Activated naive CD8-positive, alpha-beta T cell (primary cell): ENCODE results near the gene SLC41A3.
"Not testable (repeated sequence)": the region's sequence is repeated elsewhere in the genome, so short reads cannot be mapped to it uniquely, and the experiment has no call there.

Source experiments
- H3K27ac Mint-ChIP-seq: one replicate; pipeline ENCODE4 v1.8.0; 2021; ENCODE audit warnings: mixed read lengths
- H3K27me3 Mint-ChIP-seq: one replicate; pipeline ENCODE4 v1.8.0; 2021; ENCODE audit warnings: mixed read lengths
- H3K36me3 Mint-ChIP-seq: one replicate; pipeline ENCODE4 v1.8.0; 2021; ENCODE audit warnings: mixed read lengths
- H3K4me1 Mint-ChIP-seq: one replicate; pipeline ENCODE4 v1.8.0; 2021; ENCODE audit warnings: low read depth, mixed read lengths
- H3K4me3 Mint-ChIP-seq: one replicate; pipeline ENCODE4 v1.8.0; 2021; ENCODE audit warnings: mild to moderate bottlenecking, mixed read lengths
- H3K9me3 Mint-ChIP-seq: one replicate; pipeline ENCODE4 v1.8.0; 2021; ENCODE audit warnings: low read depth, mixed read lengths

The SLC41A3 gene

GRCh38 chr3:126050626-126051025 lies 33.3 kb downstream of the SLC41A3 start:
- Mint-ChIP-seq H3K27me3 (no peaks in the 10 kb centered on the region), H3K4me3 (no peak overlapping the region), H3K9me3 (no peaks in the 10 kb centered on the region), H3K27ac (no peak overlapping the region), H3K36me3 (peaks cover 14% of the 10 kb centered on the region), H3K4me1 (peaks cover 18% of the 10 kb centered on the region)

- H3K36me3 Mint-ChIP-seq, result peaks cover 16% of the 10 kb centered on the region
- H3K27ac Mint-ChIP-seq, result no peak overlapping the region
- H3K27me3 Mint-ChIP-seq, result no peaks in the 10 kb centered on the region
- H3K9me3 Mint-ChIP-seq, result no peaks in the 10 kb centered on the region
- H3K4me3 Mint-ChIP-seq, result no peak overlapping the region
- peaks cover 18% of the 10 kb centered on the region for H3K4me1 Mint-ChIP-seq
Measured at GRCh38 chr3:126050050-126050392, 33.9 kb downstream of the SLC41A3 start.

- Mint-ChIP-seq H3K4me1 (peaks cover 16% of the 10 kb centered on the region), H3K4me3 (no peak overlapping the region), H3K9me3 (no peaks in the 10 kb centered on the region), H3K27me3 (no peaks in the 10 kb centered on the region), H3K27ac (peak overlapping the region; percentile 30), H3K36me3 (peaks cover 16% of the 10 kb centered on the region)
Measured at GRCh38 chr3:126049289-126050049, 34.5 kb downstream of the SLC41A3 start.

GRCh38 chr3:126040386-126040785 lies 43.5 kb downstream of the SLC41A3 start:
- H3K4me1 Mint-ChIP-seq, result no peaks in the 10 kb centered on the region
- peaks cover 51% of the 10 kb centered on the region for H3K36me3 Mint-ChIP-seq
- H3K27me3 Mint-ChIP-seq, result no peaks in the 10 kb centered on the region
- H3K4me3 Mint-ChIP-seq, result no peak overlapping the region
- no peaks in the 10 kb centered on the region for H3K9me3 Mint-ChIP-seq
- no peak overlapping the region for H3K27ac Mint-ChIP-seq

GRCh38 chr3:126039870-126040269 lies 44.1 kb downstream of the SLC41A3 start:
- peaks cover under 1% of the 10 kb centered on the region for H3K4me1 Mint-ChIP-seq
- H3K27ac Mint-ChIP-seq, result no peak overlapping the region
- no peaks in the 10 kb centered on the region for H3K9me3 Mint-ChIP-seq
- no peak overlapping the region for H3K4me3 Mint-ChIP-seq
- H3K27me3 Mint-ChIP-seq, result no peaks in the 10 kb centered on the region
- H3K36me3 Mint-ChIP-seq, result peaks cover 56% of the 10 kb centered on the region

GRCh38 chr3:126038791-126039190 lies 45.1 kb downstream of the SLC41A3 start:
- not testable (repeated sequence) for H3K4me1 Mint-ChIP-seq, H3K27ac Mint-ChIP-seq

GRCh38 chr3:126036056-126036549 lies 47.8 kb downstream of the SLC41A3 start:
- Mint-ChIP-seq H3K9me3 (no peaks in the 10 kb centered on the region), H3K27me3 (no peaks in the 10 kb centered on the region), H3K4me1 (peaks cover 2% of the 10 kb centered on the region), H3K4me3 (no peak overlapping the region), H3K27ac (no peak overlapping the region), H3K36me3 (peaks cover 56% of the 10 kb centered on the region)

More at GRCh38 chr3:126038791-126039190, 45.1 kb downstream of the SLC41A3 start:
- H3K4me3 Mint-ChIP-seq, H3K27me3 Mint-ChIP-seq, H3K9me3 Mint-ChIP-seq: not testable (repeated sequence)
- peaks cover 58% of the 10 kb centered on the region for H3K36me3 Mint-ChIP-seq

- Mint-ChIP-seq H3K4me1 (peaks cover 2% of the 10 kb centered on the region), H3K9me3 (no peaks in the 10 kb centered on the region), H3K4me3 (no peak overlapping the region), H3K27me3 (no peaks in the 10 kb centered on the region), H3K36me3 (peaks cover 57% of the 10 kb centered on the region), H3K27ac (no peak overlapping the region)
Measured at GRCh38 chr3:126035362-126036050, 48.4 kb downstream of the SLC41A3 start.

- Mint-ChIP-seq H3K9me3 (no peaks in the 10 kb centered on the region), H3K4me1 (peaks cover 2% of the 10 kb centered on the region), H3K4me3 (no peak overlapping the region), H3K36me3 (peaks cover 57% of the 10 kb centered on the region), H3K27ac (no peak overlapping the region), H3K27me3 (no peaks in the 10 kb centered on the region)
Measured at GRCh38 chr3:126034481-126035361, 49.2 kb downstream of the SLC41A3 start.

GRCh38 chr3:126033765-126034164 lies 50.2 kb downstream of the SLC41A3 start:
- Mint-ChIP-seq H3K27ac (no peak overlapping the region), H3K36me3 (peaks cover 57% of the 10 kb centered on the region), H3K9me3 (peaks cover 4% of the 10 kb centered on the region), H3K4me1 (peaks cover 2% of the 10 kb centered on the region), H3K27me3 (no peaks in the 10 kb centered on the region), H3K4me3 (no peak overlapping the region)

- H3K27ac Mint-ChIP-seq, result no peak overlapping the region
- peaks cover 2% of the 10 kb centered on the region for H3K4me1 Mint-ChIP-seq
- H3K36me3 Mint-ChIP-seq, result peaks cover 56% of the 10 kb centered on the region
- H3K4me3 Mint-ChIP-seq, result no peak overlapping the region
- no peaks in the 10 kb centered on the region for H3K27me3 Mint-ChIP-seq
- H3K9me3 Mint-ChIP-seq, result peaks cover 4% of the 10 kb centered on the region
Measured at GRCh38 chr3:126033051-126033745, 50.7 kb downstream of the SLC41A3 start.

GRCh38 chr3:126031981-126032471 lies 51.9 kb downstream of the SLC41A3 start:
- peaks cover 4% of the 10 kb centered on the region for H3K9me3 Mint-ChIP-seq
- H3K4me1 Mint-ChIP-seq, result peaks cover 4% of the 10 kb centered on the region
- peaks cover 58% of the 10 kb centered on the region for H3K36me3 Mint-ChIP-seq
- H3K4me3 Mint-ChIP-seq, result no peak overlapping the region
- no peak overlapping the region for H3K27ac Mint-ChIP-seq
- no peaks in the 10 kb centered on the region for H3K27me3 Mint-ChIP-seq

- H3K36me3 Mint-ChIP-seq, result peaks cover 56% of the 10 kb centered on the region
Measured at GRCh38 chr3:126030455-126030854, 53.5 kb downstream of the SLC41A3 start.

GRCh38 chr3:126029241-126029640 lies 54.7 kb downstream of the SLC41A3 start:
- Mint-ChIP-seq H3K4me3 (no peak overlapping the region), H3K27me3 (no peaks in the 10 kb centered on the region), H3K36me3 (peaks cover 46% of the 10 kb centered on the region), H3K4me1 (peaks cover 6% of the 10 kb centered on the region), H3K27ac (no peak overlapping the region), H3K9me3 (peaks cover 4% of the 10 kb centered on the region)

More at GRCh38 chr3:126030455-126030854, 53.5 kb downstream of the SLC41A3 start:
- peaks cover 4% of the 10 kb centered on the region for H3K9me3 Mint-ChIP-seq
- no peaks in the 10 kb centered on the region for H3K27me3 Mint-ChIP-seq
- no peak overlapping the region for H3K27ac Mint-ChIP-seq
- H3K4me1 Mint-ChIP-seq, result peaks cover 8% of the 10 kb centered on the region
- no peak overlapping the region for H3K4me3 Mint-ChIP-seq
